Endothelial cell of umbilical vein (primary cell): ENCODE data around the gene CTIF.

Source experiments
- CTCF ChIP-seq, 2 donors: IDR thresholded peaks; 1 replicate in 1 of 2; 2 replicates in 1 of 2; pipeline ENCODE4 v1.5.1; 2011; ENCODE audit warnings: low read length in 2 of 2, mild to moderate bottlenecking in 2 of 2, moderate library complexity in 2 of 2, control low read depth in 1 of 2, inconsistent platforms in 1 of 2, low read depth in 1 of 2; ENCODE audit not compliant: insufficient read depth in 1 of 2; ENCODE audit errors: extremely low read depth in 1 of 2
- GATA2 ChIP-seq: IDR thresholded peaks from 2 replicates; pipeline ENCODE4 v1.7.0; 2011; ENCODE audit warnings: low read depth, mild to moderate bottlenecking, moderate library complexity, mixed read lengths, low read length; ENCODE audit not compliant: insufficient read length, insufficient read depth
- POLR2A ChIP-seq: IDR thresholded peaks from 2 replicates; pipeline ENCODE4 v1.6.1; 2012; ENCODE audit warnings: low read depth, mild to moderate bottlenecking, control low read depth, low read length
- POLR2AphosphoS5 ChIP-seq: IDR thresholded peaks from 2 replicates; pipeline ENCODE4 v1.6.1; 2012; ENCODE audit warnings: low read depth, mild to moderate bottlenecking, control low read depth, low read length, moderate library complexity; ENCODE audit not compliant: insufficient read depth
- TF ChIP-seq, protein P1 (sequence below): IDR thresholded peaks from 2 replicates; pipeline ENCODE4 v1.6.1; 2011; ENCODE audit not compliant: insufficient read depth, insufficient read length

GRCh38 chr18:48752928-48753327 lies 214.1 kb downstream of the CTIF start:
- TF ChIP-seq POLR2A = no peak
- no peak for TF ChIP-seq CTCF (IDR thresholded peaks at IDR 0.05; ENCODE audit: extremely low read depth in 1 of 2, insufficient read depth in 1 of 2, low read depth in 1 of 2, low read length in 2 of 2)
- no peak for TF ChIP-seq POLR2AphosphoS5
- TF ChIP-seq, protein P1, sequence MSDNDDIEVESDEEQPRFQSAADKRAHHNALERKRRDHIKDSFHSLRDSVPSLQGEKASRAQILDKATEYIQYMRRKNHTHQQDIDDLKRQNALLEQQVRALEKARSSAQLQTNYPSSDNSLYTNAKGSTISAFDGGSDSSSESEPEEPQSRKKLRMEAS = no peak
- no peak for TF ChIP-seq GATA2
